SK-N-SH (cell line): Measurements from ENCODE around the gene IL11.

Experiments
- CTCF ChIP-seq: fragments of 200-600 bp; sonication (generic); IDR thresholded peaks from 2 replicates; pipeline ENCODE4 v1.6.1; 2017; ENCODE audit warnings: antibody characterized with exemption, mild to moderate bottlenecking, moderate library complexity
- MAX ChIP-seq: IDR thresholded peaks from 2 replicates; pipeline ENCODE4 v1.4.0; 2012; ENCODE audit warnings: low read depth
- RFX5 ChIP-seq: IDR thresholded peaks from 2 replicates; pipeline ENCODE4 v1.6.1; 2012; ENCODE audit warnings: mild to moderate bottlenecking, improper control_type of control experiment, low read length
- SMC3 ChIP-seq: IDR thresholded peaks from 2 replicates; pipeline ENCODE4 v1.6.1; 2012; ENCODE audit warnings: low read depth, low read length, improper control_type of control experiment
- TAF1 ChIP-seq: IDR thresholded peaks from 2 replicates; pipeline ENCODE4 v1.6.1; 2012; ENCODE audit warnings: low read depth, mild to moderate bottlenecking, low read length, moderate library complexity, borderline replicate concordance
- TCF12 ChIP-seq: IDR thresholded peaks from 2 replicates; pipeline ENCODE4 v1.4.0; 2012

- TF ChIP-seq SMC3 = no peak
- no peak for TF ChIP-seq CTCF
- no peak for TF ChIP-seq RFX5
- TF ChIP-seq MAX = no peak
- no peak for TF ChIP-seq TCF12
- no peak for TF ChIP-seq TAF1
These were observed 36.7 kb upstream of the IL11 start for GRCh38 chr19:55406826-55407549.
